WI38 (cell line): ENCODE results near the gene ERGIC1.

ENCODE experiments used
- H3K4me3 ChIP-seq: 2 replicates; pipeline ENCODE4 v1.5.1; 2011; ENCODE audit warnings: low read depth, mild to moderate bottlenecking, control low read depth, low read length
- TF ChIP-seq, protein P1 (sequence below): IDR thresholded peaks from 2 replicates; pipeline ENCODE4 v1.5.1; 2012; ENCODE audit warnings: low read depth, mild to moderate bottlenecking, control low read depth, low read length

ERGIC1 gene

GRCh38 chr5:172887692-172888091 lies 53.6 kb downstream of the ERGIC1 start:
- TF ChIP-seq, protein P1, sequence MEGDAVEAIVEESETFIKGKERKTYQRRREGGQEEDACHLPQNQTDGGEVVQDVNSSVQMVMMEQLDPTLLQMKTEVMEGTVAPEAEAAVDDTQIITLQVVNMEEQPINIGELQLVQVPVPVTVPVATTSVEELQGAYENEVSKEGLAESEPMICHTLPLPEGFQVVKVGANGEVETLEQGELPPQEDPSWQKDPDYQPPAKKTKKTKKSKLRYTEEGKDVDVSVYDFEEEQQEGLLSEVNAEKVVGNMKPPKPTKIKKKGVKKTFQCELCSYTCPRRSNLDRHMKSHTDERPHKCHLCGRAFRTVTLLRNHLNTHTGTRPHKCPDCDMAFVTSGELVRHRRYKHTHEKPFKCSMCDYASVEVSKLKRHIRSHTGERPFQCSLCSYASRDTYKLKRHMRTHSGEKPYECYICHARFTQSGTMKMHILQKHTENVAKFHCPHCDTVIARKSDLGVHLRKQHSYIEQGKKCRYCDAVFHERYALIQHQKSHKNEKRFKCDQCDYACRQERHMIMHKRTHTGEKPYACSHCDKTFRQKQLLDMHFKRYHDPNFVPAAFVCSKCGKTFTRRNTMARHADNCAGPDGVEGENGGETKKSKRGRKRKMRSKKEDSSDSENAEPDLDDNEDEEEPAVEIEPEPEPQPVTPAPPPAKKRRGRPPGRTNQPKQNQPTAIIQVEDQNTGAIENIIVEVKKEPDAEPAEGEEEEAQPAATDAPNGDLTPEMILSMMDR: no peak
- H3K4me3 ChIP-seq: no peak overlapping the region

DNA sequence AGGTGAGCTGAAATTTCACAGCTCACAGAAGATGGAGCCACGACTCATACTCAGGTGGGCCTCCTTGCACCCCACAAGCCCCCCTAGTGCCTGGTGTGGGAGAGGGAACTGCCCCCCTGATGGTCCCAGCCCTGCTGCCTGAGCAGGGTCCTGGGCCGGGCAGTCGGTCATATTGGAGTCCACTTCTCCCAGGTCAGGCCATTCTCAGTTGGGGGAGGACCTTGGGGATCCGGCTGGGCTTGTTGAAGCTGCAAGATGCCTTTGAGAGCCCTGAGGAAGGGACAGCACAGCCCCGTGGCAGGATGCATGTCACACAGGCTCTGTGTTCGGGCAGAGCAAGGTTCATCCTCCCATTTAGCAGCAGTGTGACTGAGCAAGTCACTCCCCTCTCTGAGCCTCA lies 56.6 kb downstream of the ERGIC1 start:
- TF ChIP-seq, protein P1: no peak
- H3K4me3 ChIP-seq: no peak overlapping the region

GRCh38 chr5:172891716-172892421 lies 57.8 kb downstream of the ERGIC1 start:
- TF ChIP-seq, protein P1: no peak
- no peak overlapping the region for H3K4me3 ChIP-seq

GRCh38 chr5:172892713-172893112 lies 58.7 kb downstream of the ERGIC1 start:
- no peak overlapping the region for H3K4me3 ChIP-seq
- TF ChIP-seq, protein P1: no peak

DNA sequence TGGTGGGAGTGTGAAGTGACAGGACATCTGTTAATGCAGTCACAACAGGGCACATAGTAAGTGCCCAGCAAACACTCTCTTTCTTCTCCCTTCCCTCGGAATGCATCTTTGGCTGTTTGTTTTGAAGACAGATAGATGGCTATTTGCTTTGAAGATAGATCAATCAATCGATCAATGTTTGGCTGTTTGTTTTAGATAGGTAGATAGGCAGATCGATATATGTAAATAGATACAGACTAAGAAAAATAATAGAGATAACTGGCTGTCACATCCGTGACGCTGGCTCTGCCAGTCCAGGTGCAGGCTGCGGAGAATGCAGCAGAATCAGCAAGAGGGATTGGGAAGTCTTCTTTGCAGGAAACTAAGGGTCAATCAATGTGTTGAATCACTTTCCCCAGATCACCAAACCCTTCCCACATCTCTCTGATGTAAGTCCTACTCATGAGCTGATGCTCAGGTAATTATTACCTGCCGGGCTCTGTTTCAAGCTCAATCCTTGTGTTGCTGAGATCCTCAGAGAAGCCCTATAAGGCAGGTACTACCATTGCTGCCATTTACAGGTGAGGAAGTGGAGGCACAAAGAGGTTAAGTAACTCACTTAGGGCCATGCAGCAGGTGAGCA lies 60.8 kb downstream of the ERGIC1 start:
- TF ChIP-seq, protein P1: no peak

GRCh38 chr5:172895549-172895948 lies 61.5 kb downstream of the ERGIC1 start:
- H3K4me3 ChIP-seq: no peak overlapping the region
- TF ChIP-seq, protein P1: no peak

More for the DNA sequence above, 60.8 kb downstream of the ERGIC1 start:
- H3K4me3 ChIP-seq: no peak overlapping the region

DNA sequence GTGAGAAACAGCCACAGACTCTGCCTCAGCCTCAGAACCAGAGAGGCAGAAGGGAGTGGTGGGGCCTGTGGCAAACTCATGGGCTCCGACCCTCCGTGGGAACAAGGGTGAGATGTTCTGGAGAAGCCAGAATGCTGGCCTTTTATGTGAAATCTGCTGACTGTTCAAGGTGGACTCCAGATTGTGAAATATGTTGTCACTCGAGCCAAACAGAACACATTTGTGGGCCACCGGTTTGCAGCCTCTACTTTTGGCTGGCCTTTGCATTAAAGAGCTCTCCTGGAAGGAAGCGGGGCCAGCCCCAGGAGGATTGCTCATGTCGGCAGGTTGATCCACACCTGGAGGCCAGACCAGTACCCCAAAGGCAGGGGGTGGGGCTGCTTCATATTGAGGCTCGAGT lies 62.4 kb downstream of the ERGIC1 start:
- H3K4me3 ChIP-seq: no peak overlapping the region
- TF ChIP-seq, protein P1: no peak

GRCh38 chr5:172897067-172897466 lies 63.0 kb downstream of the ERGIC1 start:
- peak overlapping the region; percentile 36 for H3K4me3 ChIP-seq
